DMS114 treated with DMSO at 0.1 percent for 48 hours (cell line): ENCODE measurements around the gene OR2T29.
"Not testable (repeated sequence)": the region's sequence is repeated elsewhere in the genome, so short reads cannot be mapped to it uniquely, and the experiment has no call there.

Experiments
- DNase-seq: peaks from one replicate; lab custom pipeline; 2025; ENCODE audit not compliant: unreplicated experiment; lab: John Stamatoyannopoulos, UW

Gene OR2T29

DNA sequence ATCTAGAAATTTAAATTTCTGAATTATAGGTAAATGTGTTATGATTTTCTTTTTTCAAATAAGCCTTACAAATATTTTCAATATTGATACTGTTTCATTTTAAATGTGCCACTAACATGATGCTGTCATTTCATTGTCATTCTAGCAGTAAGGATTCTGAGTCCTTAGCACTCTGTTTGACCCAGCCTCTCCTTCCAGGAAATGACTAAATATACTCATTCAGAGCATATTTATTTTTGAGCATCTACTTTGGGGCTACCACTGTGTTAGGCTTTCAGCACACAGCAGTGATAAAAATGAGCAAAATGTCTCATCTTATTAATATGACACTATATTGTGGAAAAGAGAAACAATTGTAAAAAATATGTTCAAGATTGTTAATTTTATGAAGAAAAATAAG is 52.4 kb downstream of the OR2T29 start:
- DNase-seq, result not testable (repeated sequence)

GRCh38 chr1:248507773-248508172 is 54.8 kb downstream of the OR2T29 start, which contains the start of gene OR2G6:
Gene OR2G6, plus strand, starts transcription at chr1:248508073. Its CDS starts 13,574 bp downstream, at chr1:248521647.
- not testable (repeated sequence) for DNase-seq
